H1 (cell line): ENCODE results near the gene BRD3OS. TPM values are rescaled to one million over a fixed set of nuclear protein-coding genes. Genes with fewer than 3 reads are reported as not detected.

Experiments used
- CHD7 ChIP-seq: fragments of 300-600 bp; sonication (generic); IDR thresholded peaks from 2 replicates; pipeline ENCODE4 v1.7.1; 2012; ENCODE audit warnings: low read length, moderate library complexity, mild to moderate bottlenecking, inconsistent platforms; ENCODE audit not compliant: insufficient replicate concordance
- KDM4A ChIP-seq: IDR thresholded peaks from one replicate; pipeline ENCODE4 v1.7.1; 2012; ENCODE audit warnings: low read depth, mild to moderate bottlenecking, moderate library complexity, low read length, inconsistent platforms; ENCODE audit not compliant: severe bottlenecking
- MAFK ChIP-seq: IDR thresholded peaks from 2 replicates; pipeline ENCODE4 v1.6.1; 2012; ENCODE audit warnings: low read depth, mild to moderate bottlenecking, improper control_type of control experiment, low read length
- POLR2A ChIP-seq, 2 experiments: IDR thresholded peaks; 1 replicate in 1 of 2; 2 replicates in 1 of 2; pipeline ENCODE4 v1.6.1; 2011; ENCODE audit warnings: low read depth in 2 of 2, low read length in 2 of 2, mild to moderate bottlenecking in 2 of 2; ENCODE audit errors: control extremely low read depth in 1 of 2
- SIN3A ChIP-seq, 2 experiments: IDR thresholded peaks in 1 of 2; conservative IDR thresholded peaks in 1 of 2; 2 replicates each; pipeline ENCODE4 v1.6.1; 2011 to 2012; ENCODE audit warnings: low read length in 2 of 2, improper control_type of control experiment in 1 of 2, low read depth in 1 of 2, mild to moderate bottlenecking in 1 of 2
- TAF1 ChIP-seq: IDR thresholded peaks from 2 replicates; pipeline ENCODE4 v1.6.1; 2011; ENCODE audit warnings: mild to moderate bottlenecking, low read depth, low read length
- TBP ChIP-seq: IDR thresholded peaks from 2 replicates; pipeline ENCODE4 v1.6.1; 2011; ENCODE audit warnings: low read depth, low read length, improper control_type of control experiment
- YY1 ChIP-seq: IDR thresholded peaks from 2 replicates; pipeline ENCODE4 v1.6.1; 2011; ENCODE audit warnings: low read depth, mild to moderate bottlenecking, low read length
- polyA plus RNA-seq, 7 experiments: library from polyadenylated mRNA; depleted of rRNA in 3 of 7; stranded (reverse) in 5 of 7; unstranded in 2 of 7; fragments of >200 nt in 5 of 7; fragments of 200-250 nt in 2 of 7; gene quantifications; 1 replicate in 5 of 7; 2 replicates in 1 of 7; 4 replicates in 1 of 7; pipeline versions ENCODE4 v1.2.1 to v1.2.3, GENCODE V29; 2011 to 2013; ENCODE audit warnings: missing spikeins in 2 of 7, mixed read lengths in 2 of 7
- total RNA-seq: library from RNA; stranded (reverse); fragmentation: NEBNext Ultra II Directional; extraction: Animal tissue kit (Norgen Biotek cat#: 25700); gene quantifications from 2 replicates; pipeline ENCODE4 v1.2.1, GENCODE V29; 2021

BRD3OS gene
- total and polyA plus RNA-seq, 2 of the 8 experiments (the other 6 are each of a cell fraction or from before 2014, with no cell fraction given), result 12.7 to 20.2 TPM

DNA sequence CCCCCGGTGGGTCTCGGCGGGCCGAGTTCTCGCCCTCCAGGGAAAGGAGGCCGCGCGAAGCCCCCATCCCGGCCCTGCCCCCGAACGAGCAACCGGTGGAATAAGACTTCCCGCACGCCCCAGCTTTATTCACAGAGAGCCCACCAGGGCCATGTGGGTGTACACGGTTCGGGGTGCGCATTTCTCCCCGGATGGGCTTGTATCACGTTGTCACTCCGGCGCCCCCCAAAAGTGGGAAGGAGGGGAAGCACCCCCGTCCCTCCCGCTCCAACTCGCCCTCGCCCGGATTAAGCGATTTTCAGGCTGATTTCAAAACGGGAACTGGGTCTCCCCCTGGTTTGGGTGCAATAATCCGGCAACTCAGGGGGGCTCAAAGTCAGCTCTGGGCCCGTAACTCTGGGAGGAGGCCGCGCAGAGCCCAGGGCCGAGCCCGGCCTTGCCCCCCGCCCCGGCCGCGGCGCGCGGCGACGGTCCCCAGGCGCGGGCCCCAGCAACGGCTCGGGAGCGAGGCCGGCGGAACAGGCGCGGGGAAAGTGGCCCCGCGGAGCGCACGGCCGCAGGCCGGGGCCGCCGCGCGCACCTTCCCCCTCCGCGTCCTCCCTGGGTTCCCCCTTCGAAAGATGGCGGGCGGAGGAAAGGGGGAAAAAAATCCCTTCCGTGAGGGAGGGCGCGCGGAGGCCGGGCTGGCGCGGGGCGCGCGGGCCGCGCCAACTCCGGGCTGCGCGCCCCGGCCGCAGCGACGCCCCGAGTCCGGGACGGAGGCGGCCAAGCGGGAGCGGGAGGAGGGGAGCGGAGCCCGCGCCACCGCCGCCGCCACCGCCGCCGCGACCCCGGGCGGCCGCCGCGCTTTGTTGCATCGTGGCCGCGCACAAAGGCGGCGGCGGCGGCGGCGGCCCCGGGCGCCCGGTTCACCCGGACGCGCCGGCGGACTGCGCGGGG lies 41.9 kb downstream of the BRD3OS start (continued):
- TF ChIP-seq CHD7 (no peak), MAFK (no peak), YY1 (peak; percentile 75; the same call in 1 of the 2 replicates), POLR2A (IDR thresholded peaks at IDR 0.05; ENCODE audit: control extremely low read depth in 1 of 2, low read depth in 2 of 2, low read length in 2 of 2) (peak in 1 of 2 experiments; percentile 41; a peak in 2 of 3 replicates), KDM4A (peak; percentile 42), TAF1 (0 out of 2 replicates have a peak, but pooled peaks have one; percentile 31), TBP (no peak; the same call in 1 of the 2 replicates), SIN3A (conservative IDR thresholded peaks at IDR 0.05 in 1 of 2, IDR thresholded peaks at IDR 0.05 in 1 of 2; ENCODE audit: low read depth in 1 of 2, low read length in 2 of 2) (0 out of 4 replicates have a peak, but pooled peaks of 1 of the 2 experiments have one; percentile 4)
